Measurements from ENCODE around the gene PCBP4. TPM values are rescaled to one million over a fixed set of nuclear protein-coding genes. Genes with fewer than 3 reads are reported as not detected.

Gene PCBP4
- total RNA-seq, 1 donor, result 4.0 TPM

GRCh38 chr3:51974963-51975851 lies 8.0 kb upstream of the PCBP4 start, which contains the start of gene ABHD14A:
TSS of gene ABHD14A (plus strand) at chr3:51975064. CDS start at chr3:51975136, 72 bp downstream.
- peak; percentile 52 to 62 (median 56) for DNase-seq (ENCODE audit: low read depth in 2 of 3, low spot score in 2 of 3)

GRCh38 chr3:51974277-51974962 lies 7.2 kb upstream of the PCBP4 start:
- no peak for DNase-seq (ENCODE audit: low read depth in 2 of 3, low spot score in 2 of 3)

- DNase-seq (ENCODE audit: low read depth in 2 of 3, low spot score in 2 of 3), result no peak
Measured at GRCh38 chr3:51971350-51971749, 4.1 kb upstream of the PCBP4 start.

- no peak for DNase-seq (ENCODE audit: low read depth in 2 of 3, low spot score in 2 of 3)
Measured at GRCh38 chr3:51970606-51971300, 3.5 kb upstream of the PCBP4 start.

- no peak for DNase-seq (ENCODE audit: low read depth in 2 of 3, low spot score in 2 of 3)
Measured at GRCh38 chr3:51969841-51970240, 2.6 kb upstream of the PCBP4 start.

GRCh38 chr3:51968883-51969678 lies 1.8 kb upstream of the PCBP4 start:
- no peak for DNase-seq (ENCODE audit: low read depth in 2 of 3, low spot score in 2 of 3)

GRCh38 chr3:51968170-51968775 lies 1.0 kb upstream of the PCBP4 start:
- DNase-seq (ENCODE audit: low read depth in 2 of 3, low spot score in 2 of 3), result no peak

- no peak for DNase-seq (ENCODE audit: low read depth in 2 of 3, low spot score in 2 of 3)
Measured at GRCh38 chr3:51966922-51967383, 301 bp downstream of the PCBP4 start.

- no peak for DNase-seq (ENCODE audit: low read depth in 2 of 3, low spot score in 2 of 3)
Measured at GRCh38 chr3:51966486-51966885, 768 bp downstream of the PCBP4 start.

- no peak for DNase-seq (ENCODE audit: low read depth in 2 of 3, low spot score in 2 of 3)
Measured at GRCh38 chr3:51966016-51966415, 1.2 kb downstream of the PCBP4 start.

GRCh38 chr3:51964521-51964920 lies 2.7 kb downstream of the PCBP4 start:
- DNase-seq (ENCODE audit: low read depth in 2 of 3, low spot score in 2 of 3), result no peak

- no peak for DNase-seq (ENCODE audit: low read depth in 2 of 3, low spot score in 2 of 3)
Measured at GRCh38 chr3:51963951-51964451, 3.3 kb downstream of the PCBP4 start.

- DNase-seq (ENCODE audit: low read depth in 2 of 3, low spot score in 2 of 3), result no peak
Measured at GRCh38 chr3:51962854-51963530, 4.3 kb downstream of the PCBP4 start.

GRCh38 chr3:51961602-51962569 lies 5.4 kb downstream of the PCBP4 start:
- DNase-seq (ENCODE audit: low read depth in 2 of 3, low spot score in 2 of 3), result no peak

GRCh38 chr3:51961011-51961410 lies 6.2 kb downstream of the PCBP4 start:
- no peak for DNase-seq (ENCODE audit: low read depth in 2 of 3, low spot score in 2 of 3)

- DNase-seq (ENCODE audit: low read depth in 2 of 3, low spot score in 2 of 3), result no peak
Measured at GRCh38 chr3:51960386-51960785, 6.9 kb downstream of the PCBP4 start.

GRCh38 chr3:51959651-51960050 lies 7.6 kb downstream of the PCBP4 start:
- DNase-seq (ENCODE audit: low read depth in 2 of 3, low spot score in 2 of 3), result no peak
